HG03432 (cell line): Measurements from ENCODE around the gene TET3.

Experiments
- ATAC-seq: cut with Tn5 transposase; IDR thresholded peaks from one replicate; pipeline ENCODE4 v1.9.1; 2021; ENCODE audit warnings: mild to moderate bottlenecking, moderate library complexity; ENCODE audit not compliant: unreplicated experiment

The TET3 gene

GRCh38 chr2:74002505-74003421 is 18.1 kb downstream of the TET3 start:
- peak; percentile 95 for ATAC-seq

DNA sequence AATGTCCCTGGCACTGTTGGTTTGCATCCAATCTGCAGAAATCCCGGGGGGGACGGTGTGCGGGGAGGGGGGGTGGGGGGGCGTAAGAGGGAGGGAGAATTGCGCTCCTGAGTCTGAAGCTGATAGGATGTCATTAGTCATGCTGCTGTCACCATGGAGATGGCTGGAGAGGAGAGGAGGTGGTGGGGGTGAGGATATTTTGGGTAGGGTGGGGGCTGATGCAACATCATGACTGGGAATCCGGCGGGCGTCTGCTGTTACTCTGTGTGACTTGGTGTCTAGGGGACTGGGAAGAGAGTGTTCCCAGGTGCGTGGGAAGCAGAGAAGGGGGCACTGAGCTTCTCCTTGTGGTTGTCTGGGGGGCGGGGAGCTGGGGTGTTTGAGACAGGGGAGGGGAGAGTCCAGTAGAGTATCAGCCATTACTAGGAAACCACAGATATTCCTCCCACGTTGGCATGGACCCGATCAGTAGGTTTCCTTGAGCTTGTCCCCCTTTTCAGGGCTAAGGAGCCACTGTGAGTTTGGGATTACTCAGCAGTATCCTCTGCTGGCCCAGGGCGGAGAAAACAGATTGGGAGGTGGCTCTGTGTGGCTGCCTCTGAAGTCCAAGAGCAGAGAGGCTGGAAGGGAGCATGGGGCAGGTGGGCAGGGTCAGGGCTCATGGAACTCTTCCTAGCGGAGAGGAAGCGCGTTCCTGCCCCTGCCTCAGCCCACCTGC is 18.9 kb downstream of the TET3 start:
- ATAC-seq = no peak

- ATAC-seq = no peak
These were observed 19.8 kb downstream of the TET3 start for GRCh38 chr2:74004212-74005182.

DNA sequence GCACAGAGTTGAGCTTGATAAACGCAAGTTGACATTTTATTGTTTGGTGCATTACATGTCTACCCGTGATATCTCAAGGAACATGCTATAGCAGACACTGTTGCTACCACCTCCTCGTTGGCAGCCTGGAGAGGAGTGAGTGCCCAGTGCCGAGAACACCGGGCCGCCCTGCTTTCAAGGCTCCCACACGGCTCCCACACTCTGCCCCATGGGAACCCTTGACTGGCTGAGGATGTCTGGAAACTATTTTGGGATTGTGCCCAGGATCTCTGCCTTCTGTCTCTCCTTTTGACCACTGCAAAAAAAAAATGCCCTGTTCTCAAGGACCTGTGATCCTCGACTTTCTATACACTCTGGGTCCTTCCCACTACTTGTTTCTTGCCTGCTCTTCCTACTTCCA is 21.1 kb downstream of the TET3 start:
- no peak for ATAC-seq

DNA sequence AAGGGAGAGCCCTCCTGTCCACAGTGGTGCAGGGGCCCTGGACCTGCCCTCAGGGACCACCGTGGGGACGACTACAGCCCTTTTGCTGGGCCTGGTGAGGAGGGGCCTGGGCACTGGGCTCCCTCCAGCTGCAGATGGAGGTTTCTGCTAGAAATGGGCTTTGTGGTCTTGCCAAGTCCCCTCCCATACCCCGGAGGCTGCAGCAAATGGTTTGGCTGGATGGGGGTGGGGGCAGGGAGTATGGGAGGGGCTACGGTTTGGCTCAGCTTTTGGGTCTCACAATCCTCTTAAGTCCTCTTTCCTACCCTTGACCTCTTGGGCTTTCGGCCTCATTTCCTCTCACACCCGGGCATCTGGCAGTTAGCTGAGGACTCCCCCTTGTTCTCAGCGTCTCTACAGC is 21.7 kb downstream of the TET3 start:
- ATAC-seq = no peak

- no peak for ATAC-seq
These were observed 22.4 kb downstream of the TET3 start for GRCh38 chr2:74007121-74007520.

GRCh38 chr2:74007711-74008110 is 23.0 kb downstream of the TET3 start:
- no peak for ATAC-seq

- ATAC-seq = no peak
These were observed 24.2 kb downstream of the TET3 start for GRCh38 chr2:74008761-74009395.

DNA sequence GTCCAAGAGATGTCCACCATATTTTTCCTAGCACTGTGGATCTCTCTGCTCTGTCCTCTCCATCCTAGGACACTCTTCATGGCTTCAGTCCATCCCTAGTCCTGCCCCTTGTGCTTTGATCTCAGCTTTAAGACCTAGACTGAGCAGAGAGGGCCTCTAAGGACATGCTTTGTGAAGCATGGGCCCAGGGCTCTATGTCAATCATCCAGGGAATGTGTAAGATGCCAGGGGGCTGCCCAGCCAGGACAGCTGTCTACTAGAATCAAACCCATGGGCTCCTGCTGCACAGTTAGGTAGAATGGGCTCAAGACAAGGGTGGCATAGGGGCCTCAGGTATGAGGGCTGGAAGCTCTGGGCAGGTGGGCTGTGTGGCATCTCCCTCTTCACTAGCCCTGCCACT is 24.9 kb downstream of the TET3 start:
- ATAC-seq = no peak

- ATAC-seq = no peak
These were observed 25.4 kb downstream of the TET3 start for GRCh38 chr2:74010087-74010541.

GRCh38 chr2:74011246-74011645 is 26.5 kb downstream of the TET3 start:
- ATAC-seq = no peak

- no peak for ATAC-seq
These were observed 30.1 kb downstream of the TET3 start for GRCh38 chr2:74014813-74015212.

DNA sequence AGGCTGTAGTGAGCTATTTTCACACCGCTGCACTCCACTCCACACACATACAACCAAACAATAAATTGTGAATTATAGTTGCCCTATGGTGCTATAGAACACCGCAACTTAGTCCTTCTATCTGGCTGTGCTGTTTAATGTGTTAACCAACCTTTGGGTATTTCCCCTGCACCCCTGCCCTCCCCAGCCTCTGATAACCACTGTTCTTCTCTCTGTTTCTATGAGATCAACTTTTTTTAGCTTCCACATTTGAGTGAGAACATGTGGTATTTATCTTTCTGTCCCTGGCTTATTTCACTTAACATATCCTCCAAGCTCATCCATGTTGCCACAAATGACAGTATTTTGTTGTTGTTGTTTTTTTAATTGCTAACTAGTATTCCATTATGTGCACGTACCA is 32.5 kb downstream of the TET3 start:
- ATAC-seq = peak; percentile 53

DNA sequence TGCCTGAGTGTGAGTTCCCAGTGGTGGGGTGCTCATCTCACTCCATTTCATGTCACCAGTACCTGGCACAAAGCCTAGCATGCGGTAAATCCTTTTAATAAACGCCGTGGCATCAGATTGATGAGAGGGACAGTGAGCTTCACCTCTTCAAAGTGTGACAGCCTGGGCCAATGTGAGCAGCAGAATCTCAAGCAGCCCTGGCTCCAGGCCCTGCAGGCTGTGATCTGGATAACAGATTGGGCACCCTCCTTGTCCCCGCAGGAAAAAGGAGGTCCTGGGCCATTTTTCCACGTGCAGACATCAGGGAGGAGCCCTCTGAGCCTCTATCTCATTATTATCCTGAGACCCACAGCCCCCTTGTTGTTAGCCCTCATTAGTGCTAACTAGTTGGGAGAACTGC is 34.8 kb downstream of the TET3 start:
- no peak for ATAC-seq

DNA sequence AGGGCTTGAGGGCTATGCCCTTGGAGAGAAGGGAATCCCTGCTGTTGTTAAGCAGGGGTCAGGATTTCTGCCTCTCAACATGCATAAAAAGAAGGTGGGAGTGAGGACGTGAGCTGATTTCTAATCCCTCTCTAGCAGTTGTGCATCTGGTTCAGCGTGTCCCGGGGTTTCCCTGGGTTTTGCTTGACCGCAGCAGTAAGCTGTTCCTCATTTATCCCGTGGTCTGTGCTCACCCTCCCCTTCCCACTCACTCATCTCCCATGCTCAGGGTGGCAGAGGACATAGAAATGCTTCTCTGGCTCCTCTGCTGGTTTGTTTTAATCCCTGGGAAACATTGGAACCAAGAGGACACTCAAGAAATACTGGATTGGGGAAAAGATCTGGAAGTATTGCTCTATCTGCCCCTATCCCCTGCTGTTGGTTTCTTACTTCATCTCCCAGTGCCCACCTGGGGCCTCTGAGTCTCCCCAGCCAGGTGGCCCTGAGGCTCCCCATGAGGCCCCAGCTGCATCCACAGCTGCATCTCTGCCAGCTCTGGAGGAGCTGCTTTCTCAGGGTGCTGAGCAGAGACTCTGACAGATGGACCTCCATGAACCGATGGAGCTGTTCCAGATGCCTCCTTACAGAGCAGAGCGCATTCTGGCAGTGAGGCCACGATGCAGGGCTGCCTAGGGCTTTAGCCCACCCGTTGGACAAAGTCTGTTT is 36.1 kb downstream of the TET3 start:
- ATAC-seq = peak; percentile 39

- ATAC-seq = no peak
These were observed 36.7 kb downstream of the TET3 start for GRCh38 chr2:74021407-74021755.

GRCh38 chr2:74024216-74024615 is 39.5 kb downstream of the TET3 start:
- ATAC-seq = no peak

DNA sequence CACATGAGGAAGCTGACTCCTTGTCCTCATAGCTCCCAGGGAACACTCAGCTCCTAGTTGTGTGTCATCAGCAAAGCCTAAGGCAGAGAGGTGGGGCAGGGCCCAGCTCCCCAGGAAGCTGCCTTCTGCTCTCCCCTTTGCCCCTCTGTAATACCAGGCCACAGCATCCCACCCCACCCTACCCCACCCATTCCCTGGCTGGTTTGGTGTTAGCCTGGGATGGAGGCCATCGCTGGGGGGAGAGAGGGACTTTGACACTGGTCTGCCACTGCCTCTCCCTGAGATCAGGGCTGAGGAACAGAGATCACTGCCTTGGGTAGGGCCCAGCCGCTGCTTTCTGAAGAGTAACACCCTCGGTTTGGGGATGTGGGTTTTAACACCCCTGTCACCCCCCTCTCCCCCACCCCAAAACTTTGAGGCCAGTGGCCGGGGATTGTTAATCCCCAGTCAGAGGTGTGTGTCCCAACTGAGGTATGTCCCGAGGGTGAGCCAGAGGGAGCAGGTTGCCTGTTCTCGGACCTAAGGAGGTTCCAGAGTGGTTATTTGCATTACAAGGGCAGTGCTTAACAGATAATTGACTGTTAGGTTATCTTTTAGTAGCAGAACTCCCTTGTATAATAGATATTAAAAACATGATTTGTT is 41.4 kb downstream of the TET3 start:
- ATAC-seq = peak; percentile 44

DNA sequence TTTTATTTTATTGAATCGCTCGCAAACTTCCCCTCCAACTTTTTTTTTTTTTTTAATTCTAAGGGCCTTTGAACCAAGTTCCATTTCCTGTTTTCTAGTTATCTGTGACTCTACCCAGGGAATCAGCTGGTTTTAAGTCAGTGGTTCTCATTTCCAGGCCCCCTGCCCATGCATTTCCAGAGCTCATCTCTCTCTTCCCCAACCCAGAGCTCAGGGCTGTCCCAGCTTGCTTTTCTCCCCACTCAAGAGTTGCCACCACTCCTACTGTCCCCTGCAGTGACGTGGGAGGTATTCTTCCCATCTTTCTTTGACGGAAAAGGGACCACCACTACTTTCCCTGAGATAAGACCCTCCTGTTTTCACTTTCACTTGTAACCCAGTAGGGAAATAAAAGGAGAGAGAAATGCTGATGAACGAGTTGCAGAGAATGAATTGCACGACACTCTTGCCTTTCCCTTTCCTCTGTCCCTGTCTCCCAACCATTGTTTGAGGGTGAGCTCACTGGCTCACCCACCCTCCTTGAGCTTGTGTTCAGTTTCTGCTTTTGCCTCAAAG is 42.1 kb downstream of the TET3 start:
- no peak for ATAC-seq
